HepG2 (cell line): ENCODE data around the gene SGSH. TPM values are rescaled to one million over a fixed set of nuclear protein-coding genes. Genes with fewer than 3 reads are reported as not detected.

Experiments used
- ATAC-seq: fragments of 200-7000 bp; cut with Tn5 transposase; 3 replicates; pipeline ENCODE4 v1.9.1; 2020; ENCODE audit warnings: mild to moderate bottlenecking, moderate library complexity
- BruUV-seq: library from RNA; stranded (reverse); fragments of 400-500 nt; replicated peaks from 2 replicates; lab custom pipeline; 2021; lab: Mats Ljungman, UMichigan
- CTCF ChIA-PET: fragments of 300-600 bp; formaldehyde crosslinking; extraction: SDS; loops from one replicate; lab custom pipeline; 2021; ENCODE audit warnings: low total read pairs, inconsistent platforms, low intra/inter-chr PET ratio; lab: Yijun Ruan, JAX
- POLR2A ChIA-PET: fragments of 350-600 bp; sonication (Branson Sonifier 250); formaldehyde crosslinking; loops from one replicate; lab custom pipeline; 2020; ENCODE audit warnings: antibody characterized with exemption, inconsistent platforms; lab: Yijun Ruan, JAX
- DNase-seq: peaks from one replicate; pipeline ENCODE4 v3.0.0-alpha.2; 2015; ENCODE audit warnings: low spot score
- FAIRE-seq: peaks from 3 replicates; lab custom pipeline; 2011; peaks lifted over from hg19 to GRCh38; lab: Jason Lieb, UNC
- H2AFZ ChIP-seq: one replicate; pipeline ENCODE4 v1.6.1; 2011; ENCODE audit warnings: low read length, inconsistent platforms
- H3K27ac ChIP-seq: fragments of 300-600 bp; 3 replicates; pipeline ENCODE4 v1.8.0; 2011; ENCODE audit warnings: mixed run types, mild to moderate bottlenecking, mixed read lengths, low read length, inconsistent platforms; ENCODE audit not compliant: insufficient read depth; ENCODE audit errors: extremely low read length
- H3K27me3 ChIP-seq, 2 experiments: fragments of 200-600 bp in 1 of 2; 2 replicates in 1 of 2; 3 replicates in 1 of 2; pipeline versions ENCODE4 v1.6.0 to v1.8.0; 2011; ENCODE audit warnings: low read length in 2 of 2, mild to moderate bottlenecking in 2 of 2, moderate library complexity in 2 of 2, inconsistent platforms in 1 of 2; ENCODE audit not compliant: insufficient read depth in 2 of 2, control insufficient read depth in 1 of 2
- H3K36me3 ChIP-seq, 2 experiments: fragments of 200-600 bp in 1 of 2; replicated peaks in 1 of 2; 2 replicates in 1 of 2; 3 replicates in 1 of 2; pipeline versions ENCODE4 v1.5.1 to v1.8.0; 2011; ENCODE audit warnings: low read length in 2 of 2, inconsistent platforms in 1 of 2; ENCODE audit not compliant: insufficient read depth in 2 of 2, control insufficient read depth in 1 of 2
- H3K4me1 ChIP-seq: 2 replicates; pipeline ENCODE4 v1.5.1; 2012; ENCODE audit warnings: low read length, inconsistent platforms; ENCODE audit not compliant: insufficient read depth
- H3K4me2 ChIP-seq: 2 replicates; pipeline ENCODE4 v1.6.0; 2011; ENCODE audit warnings: low read depth, low read length, inconsistent platforms
- H3K4me3 ChIP-seq, 3 experiments: fragments of 200-600 bp in 1 of 3; sonication (generic), shearing (Covaris generic) in 1 of 3; replicated peaks in 1 of 3; 2 replicates each; pipeline ENCODE4 v1.5.1; 2011 to 2016; ENCODE audit warnings: low read length in 3 of 3, inconsistent platforms in 2 of 3, low read depth in 2 of 3, mild to moderate bottlenecking in 2 of 3, control low read depth in 1 of 3, mixed read lengths in 1 of 3; ENCODE audit not compliant: insufficient read depth in 1 of 3
- H3K79me2 ChIP-seq: one replicate; pipeline ENCODE4 v1.6.1; 2011; ENCODE audit warnings: low read length, inconsistent platforms; ENCODE audit not compliant: insufficient read depth
- H3K9ac ChIP-seq: 2 replicates; pipeline ENCODE4 v1.6.0; 2011; ENCODE audit warnings: mild to moderate bottlenecking, low read depth, low read length, inconsistent platforms; ENCODE audit not compliant: insufficient read depth
- H3K9me3 ChIP-seq: 2 replicates; pipeline ENCODE4 v1.5.1; 2012; ENCODE audit warnings: mild to moderate bottlenecking, low read length
- H4K20me1 ChIP-seq: 2 replicates; pipeline ENCODE4 v1.6.0; 2011; ENCODE audit warnings: inconsistent platforms, mild to moderate bottlenecking, low read length, moderate library complexity; ENCODE audit not compliant: insufficient read depth
- CTCF ChIP-seq: sonication (generic); formaldehyde crosslinking; IDR thresholded peaks from 2 replicates; pipeline ENCODE4 v1.5.0; 2020; ENCODE audit warnings: mild to moderate bottlenecking, missing genetic modification reagents, moderate library complexity
- FLYWCH1 ChIP-seq: sonication (generic); formaldehyde crosslinking; IDR thresholded peaks from 2 replicates; pipeline ENCODE4 v1.8.1; 2023; ENCODE audit warnings: mild to moderate bottlenecking, missing genetic modification reagents
- GABPB1 ChIP-seq: IDR thresholded peaks from 2 replicates; pipeline ENCODE4 v1.6.1; 2016; ENCODE audit warnings: mild to moderate bottlenecking, missing genetic modification reagents, moderate library complexity, missing compliant biosample characterization
- HHEX ChIP-seq: IDR thresholded peaks from 2 replicates; pipeline ENCODE4 v1.6.1; 2016; ENCODE audit warnings: control low read depth
- HNRNPL ChIP-seq: fragments of 200-400 bp; formaldehyde crosslinking; IDR thresholded peaks from 2 replicates; pipeline ENCODE4 v1.6.1; 2017; ENCODE audit warnings: mild to moderate bottlenecking, low read depth, low read length
- PITX1 ChIP-seq: sonication (generic); formaldehyde crosslinking; IDR thresholded peaks from 2 replicates; pipeline ENCODE4 v1.5.1; 2020; ENCODE audit warnings: mild to moderate bottlenecking, missing genetic modification reagents
- RAD21 ChIP-seq: fragments of 450-650 bp; formaldehyde crosslinking; IDR thresholded peaks from 2 replicates; pipeline ENCODE4 v1.5.0; 2020; ENCODE audit warnings: mild to moderate bottlenecking
- RFXANK ChIP-seq: IDR thresholded peaks from 2 replicates; pipeline ENCODE4 v1.6.1; 2016
- ZBTB33 ChIP-seq: sonication (generic); formaldehyde crosslinking; IDR thresholded peaks from 2 replicates; pipeline ENCODE4 v1.4.0; 2020; ENCODE audit warnings: missing genetic modification reagents
- ZFP91 ChIP-seq: sonication (generic); formaldehyde crosslinking; IDR thresholded peaks from 2 replicates; pipeline ENCODE4 v1.9.0; 2022; ENCODE audit warnings: missing genetic modification reagents, mild to moderate bottlenecking, borderline replicate concordance
- ZNF121 ChIP-seq: sonication (generic); formaldehyde crosslinking; IDR thresholded peaks from 2 replicates; pipeline ENCODE4 v1.5.0; 2020; ENCODE audit warnings: mild to moderate bottlenecking, missing genetic modification reagents
- ZNF331 ChIP-seq: sonication (generic); formaldehyde crosslinking; IDR thresholded peaks from 2 replicates; pipeline ENCODE4 v1.4.0; 2020; ENCODE audit warnings: missing genetic modification reagents
- WGBS: methylation state at CpG from one replicate; pipeline ENCODE4 v1.1.6; 2017; ENCODE audit warnings: low lambda C conversion rate; 5-methylcytosine and 5-hydroxymethylcytosine counted together
- in situ Hi-C: cut with HindIII; loops from 2 replicates; pipeline ENCODE4 v1.10.0; 2017; ENCODE audit warnings: low pct_unique_long_range_greater_than_20kb; ENCODE audit not compliant: extremely low pct_ligation_motif_present
- intact Hi-C: fragments of 100-400 bp; cut with micrococcal nuclease; formaldehyde crosslinking; loops from one replicate; pipeline ENCODE4 v1.10.0; 2022; ENCODE audit not compliant: unreplicated experiment
- polyA plus RNA-seq, 8 experiments: library from polyadenylated mRNA; depleted of rRNA in 3 of 8; stranded (reverse) in 7 of 8; unstranded in 1 of 8; fragments of >200 nt; fragmentation: Illumina TruSeq in 4 of 8; extraction: Trizol in 4 of 8; gene quantifications; 2 replicates each; pipeline versions ENCODE4 v1.2.1 to v1.2.3, GENCODE V29; 2011 to 2016; ENCODE audit warnings: low read depth in 4 of 8, missing spikeins in 1 of 8, mixed read lengths in 1 of 8; ENCODE audit not compliant: insufficient read depth in 1 of 8
- total RNA-seq, 5 experiments: library from RNA; depleted of rRNA; stranded (reverse); fragments of >200 nt; fragmentation: Illumina TruSeq; extraction: Trizol; gene quantifications; 2 replicates each; pipeline ENCODE4 v1.2.3, GENCODE V29; 2016; ENCODE audit warnings: low read depth in 1 of 5

SGSH gene
- total and polyA plus RNA-seq, 2 of the 13 experiments (the other 11 are each of a cell fraction or from before 2014, with no cell fraction given), result 12.2 to 17.6 TPM

- Histone ChIP-seq H3K4me3 (no peak overlapping the region), H3K36me3 (no peaks in the 10 kb centered on the region), H3K9ac (no peak overlapping the region), H3K27ac (no peak overlapping the region), H3K4me2 (no peak overlapping the region), H3K9me3 (no peaks in the 10 kb centered on the region), H3K27me3 (no peaks in the 10 kb centered on the region), H2AFZ (no peak overlapping the region), H3K79me2 (no peaks in the 10 kb centered on the region), H4K20me1 (no peaks in the 10 kb centered on the region), H3K4me1 (peaks cover 20% of the 10 kb centered on the region)
- TF ChIP-seq ZBTB33 (CRISPR knock-in tag), result peak; percentile 74
- no peak for TF ChIP-seq FLYWCH1 (CRISPR knock-in tag)
- no peak for FAIRE-seq
- ATAC-seq, result no peak
- intact Hi-C loops, result no loop called here
- 93% methylated on average over 16 of the region's 21 CpGs for WGBS
- CTCF ChIA-PET, result no interaction called here
- in situ Hi-C loops, result no loop called here
- no TSS peak for BruUV-seq
- POLR2A ChIA-PET, result interaction anchor here (0.7 to 1.9 kb wide), 2 partner anchors 10 to 19 kb away, joined by 3 to 8 read pairs; no protein-coding TSS in a partner anchor
- DNase-seq, result no peak
These were observed 33.7 kb upstream of the SGSH start for GRCh38 chr17:80253631-80254395.

GRCh38 chr17:80252871-80253270 is 32.7 kb upstream of the SGSH start:
- Histone ChIP-seq H4K20me1 (no peaks in the 10 kb centered on the region), H3K27me3 (no peaks in the 10 kb centered on the region), H2AFZ (no peak overlapping the region), H3K9ac (no peak overlapping the region), H3K9me3 (no peaks in the 10 kb centered on the region), H3K79me2 (no peaks in the 10 kb centered on the region), H3K4me3 (no peak overlapping the region), H3K27ac (no peak overlapping the region), H3K36me3 (no peaks in the 10 kb centered on the region), H3K4me1 (peaks cover 18% of the 10 kb centered on the region), H3K4me2 (no peak overlapping the region)
- in situ Hi-C loops (no loop called here), intact Hi-C loops (no loop called here)
- BruUV-seq, result no TSS peak
- ChIA-PET CTCF (interaction anchor here (1.1 kb wide), 1 partner anchor 170 kb away, joined by 3 read pairs; no protein-coding TSS in a partner anchor), POLR2A (interaction anchor here (0.6 kb wide), 1 partner anchor 105 kb away, joined by 3 read pairs; no protein-coding TSS in a partner anchor)
- FAIRE-seq (no peak), ATAC-seq (peak; percentile 59), DNase-seq (no peak)
- 88% methylated on average over 12 of the region's 13 CpGs for WGBS
- peak; percentile 14; the same call in 1 of the 2 replicates for TF ChIP-seq GABPB1 (CRISPR knock-in tag)
- TF ChIP-seq ZNF331 (CRISPR knock-in tag), result 0 out of 2 replicates have a peak, but pooled peaks have one; percentile 13
- no peak for TF ChIP-seq RFXANK (CRISPR knock-in tag)
- TF ChIP-seq RAD21 (CRISPR knock-in tag), result peak; percentile 55
- TF ChIP-seq HNRNPL, result 0 out of 2 replicates have a peak, but pooled peaks have one; percentile 45
- TF ChIP-seq ZNF121 (CRISPR knock-in tag), result 0 out of 2 replicates have a peak, but pooled peaks have one; percentile 38
- TF ChIP-seq ZFP91 (CRISPR knock-in tag), result 0 out of 2 replicates have a peak, but pooled peaks have one; percentile 8
- TF ChIP-seq PITX1 (CRISPR knock-in tag), result no peak
- TF ChIP-seq CTCF (CRISPR knock-in tag), result peak; percentile 67
- no peak for TF ChIP-seq HHEX (CRISPR knock-in tag)
